Right forelimb (tissue), 1 donor: Measurements from ENCODE around the gene PEPD.

ENCODE experiments used
- DNase-seq: peaks from one replicate; pipeline ENCODE4 v3.0.0-alpha.2; 2018

The PEPD gene

GRCh38 chr19:33377586-33378475 is 143.8 kb downstream of the PEPD start:
- no peak for DNase-seq

GRCh38 chr19:33376941-33377557 is 144.5 kb downstream of the PEPD start:
- DNase-seq: no peak

GRCh38 chr19:33376423-33376822 is 145.2 kb downstream of the PEPD start:
- DNase-seq: no peak

- no peak for DNase-seq
These were observed 145.8 kb downstream of the PEPD start for GRCh38 chr19:33375837-33376159.

- no peak for DNase-seq
These were observed 146.3 kb downstream of the PEPD start for GRCh38 chr19:33375156-33375836.

GRCh38 chr19:33374236-33374714 is 147.3 kb downstream of the PEPD start:
- peak; percentile 56 for DNase-seq

- peak; percentile 99 for DNase-seq
These were observed 147.9 kb downstream of the PEPD start, which contains the start of gene CEBPG for GRCh38 chr19:33373453-33374235. Gene CEBPG, plus strand, starts transcription at chr19:33373709. Its CDS starts 5,531 bp downstream, at chr19:33379240.

GRCh38 chr19:33370783-33371182 is 150.8 kb downstream of the PEPD start:
- no peak for DNase-seq

- DNase-seq: no peak
These were observed 153.3 kb downstream of the PEPD start for GRCh38 chr19:33368074-33368864.

- DNase-seq: no peak
These were observed 154.7 kb downstream of the PEPD start for GRCh38 chr19:33366897-33367296.

GRCh38 chr19:33366127-33366526 is 155.5 kb downstream of the PEPD start:
- no peak for DNase-seq

- DNase-seq: no peak
These were observed 155.9 kb downstream of the PEPD start for GRCh38 chr19:33365691-33366090.

GRCh38 chr19:33363476-33363875 is 158.1 kb downstream of the PEPD start:
- no peak for DNase-seq

- DNase-seq: no peak
These were observed 158.9 kb downstream of the PEPD start for GRCh38 chr19:33362508-33363228.

GRCh38 chr19:33359581-33359980 is 162.0 kb downstream of the PEPD start:
- DNase-seq: no peak

- no peak for DNase-seq
These were observed 163.2 kb downstream of the PEPD start for GRCh38 chr19:33358408-33358807.

GRCh38 chr19:33357556-33357955 is 164.0 kb downstream of the PEPD start:
- no peak for DNase-seq

GRCh38 chr19:33355535-33355934 is 166.1 kb downstream of the PEPD start:
- no peak for DNase-seq

- DNase-seq: no peak
These were observed 170.9 kb downstream of the PEPD start for GRCh38 chr19:33350538-33351309.
